Bladder microvascular endothelial cell (primary cell): Measurements from ENCODE around the gene NELFA. TPM values are rescaled to one million over a fixed set of nuclear protein-coding genes. Genes with fewer than 3 reads are reported as not detected.

Source experiments
- total RNA-seq: library from RNA; depleted of rRNA; stranded (reverse); fragments of >200 nt; gene quantifications from 2 replicates; pipeline ENCODE4 v1.2.3, GENCODE V29; 2014

Gene NELFA
- 11.5 and 15.0 TPM in 2 replicates for total RNA-seq

DNA sequence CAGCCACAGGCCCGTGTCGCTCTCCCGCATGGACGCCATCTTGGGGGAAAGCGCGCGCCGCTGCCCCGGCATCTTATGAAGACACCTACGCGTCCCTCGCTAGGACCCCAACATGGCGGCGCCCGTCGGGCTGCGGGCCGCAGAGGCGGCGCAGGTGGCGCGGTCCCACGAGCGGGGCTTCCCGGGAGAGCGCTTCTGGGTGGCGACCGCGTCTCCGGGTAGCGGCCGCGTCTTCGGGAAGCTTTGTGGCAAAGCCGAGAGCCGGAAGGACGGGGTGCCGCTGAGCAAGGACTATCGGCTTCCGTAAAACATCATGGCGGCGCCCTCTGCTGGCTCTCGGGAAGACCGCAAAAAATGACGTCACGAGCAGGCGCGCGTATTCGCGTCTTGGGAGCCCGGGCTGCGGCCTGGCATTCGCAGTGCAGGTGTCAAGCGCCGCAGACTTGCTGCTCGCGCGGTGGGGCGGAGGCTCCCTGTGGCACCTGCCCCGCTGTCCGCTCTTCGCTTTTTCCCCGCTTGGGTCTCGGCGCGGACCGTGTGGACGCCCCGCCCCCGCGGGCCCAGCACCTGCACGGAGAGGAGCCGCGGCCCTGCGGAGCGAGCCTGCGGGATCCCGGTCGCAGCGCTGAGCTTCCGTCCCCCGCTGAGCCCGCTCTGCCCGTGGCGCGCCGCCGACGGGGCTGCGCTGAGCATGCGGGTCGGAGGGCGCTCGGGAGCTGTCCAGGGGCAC is at the start of gene NELFA:
Gene NELFA, minus strand, starts transcription at position 54 of the 730 bp plus-strand sequence. Its CDS starts 15 bp downstream, at position 39.

Other genes with a start within 250 kb of the NELFA start
- 0.32 and 3.2 TPM in 2 replicates for gene FGFR3, start 215.7 kb downstream of the NELFA start, total RNA-seq
- 85.8 and 135 TPM in 2 replicates for gene LETM1, start 152.8 kb downstream of the NELFA start, total RNA-seq
- gene NSD2, start 137.6 kb downstream of the NELFA start, total RNA-seq, result 46.6 and 69.9 TPM in 2 replicates
- under 0.01 TPM in 2 replicates for gene NAT8L, start 50.4 kb upstream of the NELFA start, total RNA-seq
- gene HAUS3, start 233.1 kb upstream of the NELFA start, total RNA-seq, result 7.0 and 11.3 TPM in 2 replicates
- gene POLN, start 233.1 kb upstream of the NELFA start, total RNA-seq, result 2.3 and 4.3 TPM in 2 replicates